ENCODE data around the gene CACNA2D1.
"Not testable (repeated sequence)": the region's sequence is repeated elsewhere in the genome, so short reads cannot be mapped to it uniquely, and the experiment has no call there.

CACNA2D1 gene

DNA sequence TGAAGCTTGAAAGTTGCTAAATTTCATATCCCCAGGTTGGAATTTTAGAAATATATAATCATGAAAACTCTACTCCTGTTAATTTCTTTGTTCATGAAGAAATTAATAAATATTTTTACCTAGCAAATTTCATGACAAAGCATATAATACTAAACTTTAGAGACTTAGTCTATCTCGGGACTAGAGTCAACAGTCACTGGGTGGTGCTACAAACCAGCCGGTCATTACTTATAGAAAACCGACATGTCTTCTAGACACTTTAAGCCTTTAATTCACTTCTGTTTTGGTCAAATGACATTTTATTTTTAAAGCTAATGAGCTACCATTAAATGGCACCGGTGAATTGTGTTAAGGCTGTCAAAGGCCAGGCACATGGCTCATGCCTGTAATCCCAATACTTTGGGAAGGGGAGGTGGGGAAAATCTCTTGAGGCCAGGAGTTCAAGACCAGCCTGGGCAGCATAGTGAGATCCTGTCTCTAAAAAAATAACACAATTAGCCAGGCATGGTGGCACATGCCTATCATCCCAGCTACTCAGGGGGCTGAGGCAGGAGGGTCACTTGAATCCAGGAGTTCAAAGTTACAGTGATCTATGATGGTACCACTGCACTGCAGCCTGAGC lies 270.1 kb downstream of the CACNA2D1 start:
- in situ Hi-C loops (cut with MboI; ENCODE audit: low sequenced_read_pairs) = no loop called here

DNA sequence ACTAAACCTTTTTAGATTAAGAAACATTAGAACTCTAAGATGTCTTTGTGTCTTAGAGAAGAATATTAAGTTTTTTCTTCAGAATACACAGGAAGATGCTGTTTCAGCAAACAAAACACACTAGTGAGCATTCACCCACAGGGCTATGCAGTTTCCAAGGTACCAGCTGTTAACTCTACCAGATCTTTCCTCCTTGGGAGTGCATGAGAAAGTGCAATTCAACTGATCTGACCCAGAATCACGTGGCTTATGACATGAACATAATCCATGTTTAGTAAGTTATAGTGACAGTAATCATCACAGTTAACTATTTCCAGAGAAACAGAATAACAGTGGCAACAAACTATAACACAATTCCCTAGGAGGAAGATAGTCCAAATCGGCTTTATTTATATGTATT lies 270.7 kb downstream of the CACNA2D1 start:
- in situ Hi-C loops (cut with MboI; ENCODE audit: low sequenced_read_pairs) = no loop called here

DNA sequence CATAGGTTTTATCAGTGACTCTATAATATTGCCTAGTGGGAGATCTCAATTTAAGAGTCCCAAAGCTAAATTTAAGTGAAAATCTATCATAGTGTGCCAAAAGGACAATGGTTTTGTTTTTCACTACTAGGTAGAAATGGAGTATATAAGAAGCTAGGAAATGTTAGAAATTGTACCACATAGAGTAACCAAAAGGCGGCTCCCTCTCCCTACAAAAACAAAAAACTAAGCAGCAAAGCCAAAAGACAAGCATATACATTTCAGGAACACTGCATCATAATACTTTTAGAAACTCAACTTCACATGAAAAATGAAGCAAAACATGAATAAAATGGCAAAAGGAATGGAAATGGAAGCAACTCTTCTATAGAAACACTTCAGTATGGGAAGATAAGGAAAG lies 271.6 kb downstream of the CACNA2D1 start:
- in situ Hi-C loops (cut with MboI; ENCODE audit: low sequenced_read_pairs) = no loop called here

DNA sequence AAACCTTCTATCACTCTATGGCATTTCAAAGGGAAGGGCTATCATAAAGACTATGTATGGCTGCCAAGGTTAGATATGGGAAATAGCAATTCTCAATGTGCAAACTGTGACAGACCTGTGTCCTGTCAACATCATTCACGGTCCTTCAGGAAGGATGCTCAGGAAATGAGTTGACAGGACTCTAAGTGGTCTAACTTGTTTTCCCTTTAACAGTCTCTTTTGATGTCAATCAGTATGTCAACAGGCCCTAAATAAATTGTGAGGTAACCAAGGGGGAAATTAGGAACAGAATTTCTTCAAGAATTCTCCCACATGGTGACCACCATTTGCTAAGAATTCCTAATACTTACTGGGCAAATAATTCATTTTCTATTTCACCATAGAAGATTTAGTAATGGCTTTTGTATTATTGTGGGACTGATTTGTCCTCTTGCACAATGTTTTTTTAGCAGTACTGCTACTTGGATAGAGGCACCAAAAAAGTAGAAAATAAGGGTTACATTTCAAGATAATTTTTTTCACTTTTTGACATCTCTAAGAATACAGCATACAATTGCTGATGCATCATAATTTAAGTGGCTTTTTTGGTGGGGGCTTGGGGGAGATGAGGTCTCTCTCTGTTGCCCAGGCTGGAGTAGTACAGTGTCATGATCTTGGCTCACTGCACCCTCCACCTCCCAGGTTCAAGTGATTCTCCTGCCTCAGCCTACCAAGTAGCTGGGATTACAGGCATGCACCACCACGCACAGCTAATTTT lies 275.8 kb downstream of the CACNA2D1 start:
- in situ Hi-C loops (cut with MboI; ENCODE audit: low sequenced_read_pairs) = no loop called here

DNA sequence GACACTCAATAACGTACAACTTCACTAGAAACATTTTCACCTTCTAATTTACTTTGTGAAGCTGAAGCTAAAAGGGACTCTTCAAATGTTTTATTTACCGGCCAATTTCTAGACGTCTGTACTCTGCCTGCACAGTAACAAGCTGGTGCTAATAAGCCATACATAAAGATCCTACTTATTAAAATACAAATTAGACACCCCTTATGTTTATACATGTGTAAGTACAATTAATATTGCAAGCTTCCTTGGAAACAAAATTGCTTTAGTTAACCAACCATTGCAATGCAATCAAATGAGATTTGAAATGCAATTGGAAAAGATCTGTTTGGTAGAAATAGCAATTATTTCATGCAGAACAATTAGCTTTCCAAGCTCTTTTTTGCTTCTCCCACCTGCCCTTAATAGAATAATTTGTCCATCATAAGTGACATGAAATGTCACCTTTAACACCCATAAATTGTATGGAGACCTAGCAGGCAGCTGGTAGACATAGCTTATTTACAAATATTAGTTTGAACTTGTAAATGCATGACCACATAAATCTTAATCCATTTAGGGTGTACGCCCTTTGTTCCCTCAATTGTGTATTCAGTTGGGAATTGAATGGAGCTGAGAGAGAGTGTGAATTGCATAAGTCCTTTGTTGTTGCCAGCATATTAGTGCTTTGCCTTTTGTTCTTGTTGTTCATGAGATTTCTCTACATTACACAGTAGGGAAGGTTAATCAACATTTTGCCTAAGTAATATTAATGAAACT lies 277.1 kb downstream of the CACNA2D1 start:
- in situ Hi-C loops (cut with MboI; ENCODE audit: low sequenced_read_pairs) = no loop called here

DNA sequence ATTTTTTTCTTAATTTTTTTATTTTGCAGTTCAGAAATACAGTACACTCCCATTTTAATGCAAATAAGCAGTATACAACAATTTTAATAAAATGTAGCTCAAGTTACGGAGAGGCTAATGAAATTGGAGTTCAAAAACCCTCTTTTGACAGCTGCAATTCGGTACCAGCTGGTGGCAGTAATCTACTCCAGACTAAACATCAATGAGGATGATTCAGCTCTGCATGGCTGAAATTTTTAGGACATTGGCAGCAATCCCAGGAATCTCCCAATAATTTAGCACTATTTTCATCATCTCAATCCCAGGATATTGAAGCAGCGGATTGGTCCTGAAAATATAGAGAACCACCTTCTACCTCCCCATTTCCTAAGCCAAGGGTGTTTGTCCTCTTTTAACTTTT lies 278.8 kb downstream of the CACNA2D1 start:
- in situ Hi-C loops (cut with MboI; ENCODE audit: low sequenced_read_pairs) = no loop called here

DNA sequence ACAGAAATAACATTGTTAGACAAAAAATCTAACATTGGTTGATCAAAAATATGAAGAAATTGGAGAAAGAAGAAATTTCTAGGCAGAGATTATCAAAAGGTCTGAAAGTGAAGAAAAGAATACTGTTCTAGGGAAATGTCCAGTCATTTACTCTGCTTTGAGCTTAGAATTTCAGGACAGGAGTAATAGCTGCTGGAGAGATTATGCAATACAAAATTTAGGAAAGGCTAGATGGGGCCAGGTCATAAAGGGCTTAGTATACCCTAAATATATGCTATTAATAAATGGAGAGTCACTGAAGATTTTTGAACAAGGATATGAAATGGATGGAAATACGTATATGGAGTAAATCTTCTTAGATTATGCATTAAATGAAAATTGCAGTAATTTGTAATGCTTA lies 279.2 kb downstream of the CACNA2D1 start:
- in situ Hi-C loops (cut with MboI; ENCODE audit: low sequenced_read_pairs) = no loop called here

DNA sequence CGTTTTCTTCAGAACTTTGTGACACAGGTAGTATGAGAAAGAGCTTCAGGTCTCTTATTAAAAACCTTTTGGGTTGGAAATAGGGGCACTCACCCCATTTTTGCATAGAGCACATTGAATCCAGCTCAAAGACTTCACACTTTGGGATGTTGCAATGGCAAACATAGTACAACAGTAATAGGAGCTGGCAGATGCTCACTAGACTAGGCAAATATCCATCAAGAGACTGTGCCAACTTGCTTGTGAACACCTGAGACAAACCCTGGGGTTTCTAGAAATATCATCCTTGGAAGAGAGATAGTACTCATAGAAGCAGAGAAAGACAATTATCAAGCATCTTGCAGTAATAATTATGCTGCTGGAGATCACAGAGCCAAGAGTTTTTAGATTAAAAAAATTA lies 280.0 kb downstream of the CACNA2D1 start:
- in situ Hi-C loops (cut with MboI; ENCODE audit: low sequenced_read_pairs) = no loop called here

DNA sequence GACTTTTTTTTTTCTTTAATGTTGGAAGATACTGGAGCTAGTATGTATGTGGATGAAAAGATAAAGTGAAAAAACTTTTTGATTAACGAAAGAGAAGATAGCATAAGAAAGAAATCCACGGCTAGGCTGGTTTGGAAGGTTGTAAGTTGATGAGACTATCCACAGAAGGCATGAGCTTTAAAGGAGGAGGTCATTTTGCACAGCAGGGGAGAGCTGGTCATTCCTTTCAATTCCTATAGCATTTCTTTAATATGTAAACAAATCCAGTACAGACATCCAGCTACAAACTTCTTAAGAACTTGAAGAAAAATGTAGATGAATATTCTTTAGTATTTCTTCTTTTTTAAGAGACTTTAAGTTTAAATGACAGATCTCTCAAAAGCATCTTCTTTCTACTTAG lies 281.3 kb downstream of the CACNA2D1 start:
- in situ Hi-C loops (cut with MboI; ENCODE audit: low sequenced_read_pairs) = no loop called here

DNA sequence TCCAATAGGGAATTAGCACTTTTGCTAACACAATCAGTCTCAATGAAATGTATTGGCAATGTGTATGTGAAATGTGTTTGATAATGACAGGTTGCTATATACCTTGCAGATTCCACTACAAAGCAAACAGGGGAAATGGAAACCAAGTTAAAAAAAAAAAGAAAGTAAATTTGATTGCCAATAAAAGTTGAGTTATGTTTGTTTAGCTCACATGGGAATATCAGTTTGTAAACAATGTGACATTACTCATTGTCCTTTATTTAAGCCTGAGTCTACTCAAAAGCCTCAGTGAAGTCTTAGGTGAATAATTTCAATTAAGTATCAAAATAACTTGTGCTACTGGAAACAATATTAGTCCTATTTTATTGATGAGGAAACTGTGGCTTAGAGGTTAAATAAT lies 285.2 kb downstream of the CACNA2D1 start:
- in situ Hi-C loops (cut with MboI; ENCODE audit: low sequenced_read_pairs) = no loop called here

DNA sequence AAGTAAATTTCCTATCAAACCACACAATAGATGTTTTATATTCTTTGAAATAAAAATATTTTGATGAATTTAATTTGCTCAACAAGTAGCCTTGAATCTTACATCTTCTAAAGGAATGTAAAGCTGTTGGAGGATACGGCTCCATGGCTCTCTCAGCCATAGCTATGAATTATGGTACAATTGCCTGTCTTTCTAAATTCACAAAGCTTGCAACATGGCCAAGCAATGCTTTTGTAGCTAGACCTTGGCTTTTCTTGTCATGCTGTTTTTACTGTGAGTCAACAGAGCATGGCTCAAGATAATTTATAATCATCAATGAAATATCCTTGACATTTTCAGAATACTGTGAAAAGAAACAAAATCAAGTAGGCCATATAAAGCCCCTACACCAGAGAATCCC lies 286.7 kb downstream of the CACNA2D1 start:
- in situ Hi-C loops (cut with MboI; ENCODE audit: low sequenced_read_pairs) = no loop called here

DNA sequence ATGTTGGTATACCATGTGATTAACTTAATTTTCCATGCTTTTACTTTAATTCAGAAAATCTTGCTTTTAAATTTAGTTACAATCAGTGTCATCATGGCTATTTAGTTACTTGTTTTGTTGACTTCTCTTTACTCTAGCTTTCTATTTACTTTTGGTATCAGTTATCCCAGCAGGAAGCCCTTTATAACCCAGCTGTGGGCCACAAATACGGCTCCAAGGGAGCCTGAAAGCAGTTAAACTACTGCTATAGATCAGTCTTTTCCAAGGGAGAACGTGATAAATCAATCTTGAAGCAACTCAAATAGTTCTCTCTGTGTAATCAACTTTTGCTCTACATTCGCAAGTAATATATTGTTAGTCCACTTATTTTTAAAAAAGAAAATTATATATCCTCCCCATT lies 287.4 kb downstream of the CACNA2D1 start:
- in situ Hi-C loops (cut with MboI; ENCODE audit: low sequenced_read_pairs) = no loop called here

DNA sequence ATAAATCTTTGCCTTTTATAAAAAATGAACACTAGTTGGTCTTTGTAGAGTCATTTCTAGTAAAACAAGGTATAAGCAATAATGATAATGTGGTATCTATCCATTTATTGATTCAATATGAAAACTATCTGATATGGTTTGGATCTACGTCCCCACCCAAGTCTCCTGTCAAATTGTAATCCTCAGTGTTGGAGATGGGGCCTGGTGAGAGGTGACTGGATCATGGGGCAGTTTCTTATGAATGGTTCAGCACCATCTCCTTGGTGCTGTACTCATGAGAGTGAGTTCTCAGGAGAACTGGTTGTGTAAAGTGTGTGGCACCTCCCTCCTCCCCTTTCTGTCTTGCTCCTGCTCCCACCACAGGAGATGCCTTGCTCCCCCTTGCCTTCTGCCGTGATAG lies 288.8 kb downstream of the CACNA2D1 start:
- in situ Hi-C loops (cut with MboI; ENCODE audit: low sequenced_read_pairs) = no loop called here

DNA sequence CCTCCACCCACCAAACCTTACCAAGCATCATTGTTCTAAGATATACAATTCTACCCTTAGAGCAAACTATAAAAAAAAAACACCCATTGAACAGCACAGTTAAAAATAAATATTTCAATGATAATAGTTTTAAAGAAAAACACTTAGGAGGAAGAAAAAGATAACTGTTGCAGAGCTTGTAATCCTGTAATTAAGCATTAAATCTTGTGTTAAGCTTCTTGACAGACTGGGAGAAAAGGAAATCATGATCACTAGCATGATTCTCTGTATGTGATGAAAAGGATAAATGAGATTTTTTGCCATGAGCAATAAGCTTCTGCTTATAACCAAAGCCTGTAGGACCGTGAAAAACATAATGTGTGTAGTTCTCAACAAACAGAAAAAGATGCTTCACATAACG lies 289.8 kb downstream of the CACNA2D1 start:
- in situ Hi-C loops (cut with MboI; ENCODE audit: low sequenced_read_pairs) = no loop called here

DNA sequence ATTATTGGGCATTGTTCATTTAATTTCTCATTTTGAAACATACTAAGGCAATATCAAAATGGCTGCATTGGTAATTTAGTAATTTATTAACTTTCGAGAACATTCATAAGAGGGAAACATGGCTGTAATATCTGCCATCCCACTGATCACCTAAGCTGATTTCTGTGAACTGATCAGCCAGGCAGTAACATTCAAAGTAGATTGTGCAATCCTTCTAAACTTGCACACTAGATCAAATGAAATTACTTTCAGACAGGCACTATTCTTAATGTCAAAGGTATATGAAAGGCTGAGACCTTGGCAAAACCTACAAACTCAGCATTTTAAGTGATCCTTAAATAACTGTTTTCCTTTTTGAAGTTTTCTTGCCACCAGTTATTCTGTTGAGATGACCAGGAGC lies 290.7 kb downstream of the CACNA2D1 start:
- in situ Hi-C loops (cut with MboI; ENCODE audit: low sequenced_read_pairs) = no loop called here

DNA sequence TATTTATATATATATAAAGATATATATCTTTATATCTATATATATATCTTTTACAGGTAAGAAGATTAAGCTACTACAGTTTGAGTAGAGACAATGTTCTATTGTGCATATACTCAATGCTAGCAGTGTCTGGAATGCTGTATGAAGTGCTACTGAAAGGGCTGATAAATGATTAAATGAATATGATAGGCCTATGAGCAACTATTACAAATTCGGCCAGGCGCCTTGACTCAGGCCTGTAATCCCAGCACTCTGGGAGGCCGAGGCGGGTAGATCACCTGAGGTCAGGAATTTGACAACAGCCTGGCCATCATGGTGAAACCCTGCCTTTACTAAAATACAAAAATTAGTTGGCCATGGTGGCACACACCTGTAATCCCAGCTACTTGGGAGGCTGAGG lies 297.1 kb downstream of the CACNA2D1 start:
- in situ Hi-C loops (cut with MboI; ENCODE audit: low sequenced_read_pairs) = no loop called here

DNA sequence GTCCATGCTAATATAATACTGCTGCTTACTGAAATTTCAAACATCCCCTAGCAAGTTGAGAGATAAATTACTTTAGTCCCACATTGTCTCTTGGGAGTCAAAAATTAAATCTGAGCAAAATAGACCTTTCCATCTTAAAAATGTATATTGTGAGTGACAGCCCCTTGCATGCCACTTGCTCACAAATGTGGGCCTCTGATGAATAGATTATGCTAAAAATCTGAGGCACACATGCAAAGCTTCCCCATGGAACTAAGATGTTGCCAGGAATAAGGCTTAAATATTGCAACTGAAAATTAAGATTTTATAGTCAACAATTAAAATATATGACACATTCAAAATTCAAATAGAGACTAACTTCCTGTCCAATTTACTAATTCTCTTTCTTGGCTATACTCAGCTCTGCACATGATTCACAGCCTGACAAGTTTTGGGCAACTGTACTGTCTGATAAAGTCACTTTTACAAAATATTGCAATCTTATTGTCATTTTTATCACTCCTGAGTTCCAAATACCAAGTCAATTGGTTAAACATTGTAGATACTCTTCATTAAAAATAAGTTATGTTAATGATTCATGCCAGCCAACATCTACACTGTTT lies 301.2 kb downstream of the CACNA2D1 start:
- in situ Hi-C loops (cut with MboI; ENCODE audit: low sequenced_read_pairs) = no loop called here

DNA sequence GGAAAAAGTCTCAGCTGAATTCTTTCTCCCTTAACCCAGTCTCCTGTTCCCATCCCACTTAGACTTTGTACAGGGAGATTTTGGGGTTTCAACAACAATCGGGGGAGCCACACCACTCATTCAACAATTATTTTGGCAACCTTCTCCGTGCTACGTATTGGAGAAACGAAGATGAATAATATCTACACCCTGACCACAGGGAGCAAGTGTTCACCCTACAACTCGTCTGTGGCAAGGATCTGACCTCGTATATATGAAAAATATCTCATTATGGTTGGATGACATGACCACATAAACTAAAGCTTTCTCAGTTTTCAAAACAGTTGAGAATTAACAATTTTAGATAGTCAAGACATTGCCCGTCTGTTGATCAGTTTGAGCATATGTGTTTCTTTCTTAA lies 302.1 kb downstream of the CACNA2D1 start:
- in situ Hi-C loops (cut with MboI; ENCODE audit: low sequenced_read_pairs) = no loop called here

DNA sequence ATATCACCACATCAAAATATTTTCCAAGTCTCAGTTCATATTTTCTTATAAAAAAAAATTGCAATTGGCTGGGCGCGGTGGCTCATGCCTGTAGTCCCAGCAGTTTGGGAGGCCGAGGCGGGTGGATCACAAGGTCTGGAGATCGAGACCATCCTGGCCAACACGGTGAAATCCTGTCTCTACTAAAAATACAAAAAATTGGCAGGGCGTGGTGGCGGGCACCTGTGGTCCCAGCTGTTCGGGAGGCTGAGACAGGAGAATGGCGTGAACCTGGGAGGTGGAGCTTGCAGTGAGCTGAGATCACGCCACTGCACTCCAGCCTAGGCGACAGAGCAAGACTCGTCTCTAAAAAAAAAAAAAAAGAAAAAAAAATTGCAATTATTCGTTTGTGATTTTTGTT lies 303.0 kb downstream of the CACNA2D1 start:
- in situ Hi-C loops (cut with MboI; ENCODE audit: low sequenced_read_pairs) = not testable (repeated sequence)

DNA sequence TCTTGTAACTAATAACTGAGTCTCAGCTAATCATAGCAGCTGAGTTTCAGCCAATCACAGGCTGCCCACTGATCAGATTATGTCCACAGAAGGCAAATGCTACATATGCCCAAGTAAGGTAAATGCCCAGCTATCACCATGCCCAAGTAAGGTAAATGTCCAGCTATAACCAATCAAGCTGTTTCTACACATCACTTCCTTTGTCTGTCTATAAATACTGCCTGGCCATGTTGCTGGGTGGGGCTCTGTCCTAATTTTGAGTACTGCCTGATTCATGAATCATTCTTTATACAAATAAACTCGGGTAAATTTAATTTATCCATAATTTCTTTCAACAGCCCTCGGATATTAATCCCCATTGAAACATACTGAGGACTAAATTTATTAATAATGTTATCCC lies 312.4 kb downstream of the CACNA2D1 start:
- in situ Hi-C loops (cut with MboI; ENCODE audit: low sequenced_read_pairs) = no loop called here

DNA sequence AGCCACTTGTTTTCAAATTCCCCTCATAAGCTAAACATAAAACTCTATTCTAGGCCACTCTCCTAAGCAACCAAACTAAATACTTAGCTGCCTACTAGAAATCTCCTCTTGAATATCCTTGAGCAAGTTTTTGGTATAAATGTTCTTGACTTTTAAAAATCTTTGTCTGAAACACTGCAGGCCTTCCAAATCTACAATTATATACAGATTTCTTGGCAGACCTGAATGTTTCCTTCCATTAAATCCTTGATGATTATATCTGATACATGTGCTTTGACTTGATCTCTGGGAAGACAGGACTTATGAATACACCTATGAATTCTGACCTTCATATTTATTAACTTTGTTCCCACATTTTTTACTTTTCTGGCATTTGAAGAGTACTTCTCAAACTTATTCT lies 314.5 kb downstream of the CACNA2D1 start:
- in situ Hi-C loops (cut with MboI; ENCODE audit: low sequenced_read_pairs) = no loop called here

DNA sequence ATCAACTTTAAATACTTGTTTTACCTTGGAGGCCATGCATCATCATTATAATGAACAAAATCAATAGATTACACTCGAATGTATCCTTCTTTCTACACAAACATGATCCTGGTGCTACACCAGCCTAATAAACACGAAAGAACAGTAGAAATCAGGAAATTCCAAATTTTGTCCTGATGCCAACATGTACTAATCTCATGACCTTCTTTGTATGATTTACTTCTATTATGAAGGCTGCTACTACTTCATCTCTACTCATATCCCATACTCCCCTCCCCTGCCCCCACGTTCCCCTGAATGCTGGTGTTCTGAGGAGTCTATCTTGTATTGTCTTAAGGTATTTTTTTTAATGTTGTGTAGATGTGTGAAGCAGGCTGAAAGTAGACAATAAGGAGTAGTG lies 315.0 kb downstream of the CACNA2D1 start:
- in situ Hi-C loops (cut with MboI; ENCODE audit: low sequenced_read_pairs) = no loop called here
